HG03520 (cell line): ENCODE data around the gene PPHLN1.

ENCODE experiments used
- ATAC-seq: cut with Tn5 transposase; IDR thresholded peaks from one replicate; pipeline ENCODE4 v1.9.1; 2021; ENCODE audit warnings: mild to moderate bottlenecking, moderate library complexity; ENCODE audit not compliant: unreplicated experiment

The PPHLN1 gene

GRCh38 chr12:42474391-42474790 lies 148.4 kb downstream of the PPHLN1 start:
- no peak for ATAC-seq

GRCh38 chr12:42475106-42475505 lies 149.1 kb downstream of the PPHLN1 start:
- no peak for ATAC-seq

GRCh38 chr12:42477941-42478340 lies 152.0 kb downstream of the PPHLN1 start:
- ATAC-seq = no peak

GRCh38 chr12:42481368-42481767 lies 155.4 kb downstream of the PPHLN1 start:
- ATAC-seq = no peak

GRCh38 chr12:42482041-42482747 lies 156.2 kb downstream of the PPHLN1 start:
- ATAC-seq = no peak

GRCh38 chr12:42482748-42483520 lies 157.0 kb downstream of the PPHLN1 start:
- ATAC-seq = peak; percentile 80

- peak; percentile 11 for ATAC-seq
These were observed 157.5 kb downstream of the PPHLN1 start for GRCh38 chr12:42483521-42483790.

- no peak for ATAC-seq
These were observed 159.0 kb downstream of the PPHLN1 start for GRCh38 chr12:42484996-42485395.

- no peak for ATAC-seq
These were observed 159.9 kb downstream of the PPHLN1 start for GRCh38 chr12:42485823-42486222.

- no peak for ATAC-seq
These were observed 160.4 kb downstream of the PPHLN1 start for GRCh38 chr12:42486407-42486806.

GRCh38 chr12:42490261-42490842 lies 164.4 kb downstream of the PPHLN1 start:
- ATAC-seq = no peak
